ENCODE data around the gene HINT3.
"Not testable (repeated sequence)": the region's sequence is repeated elsewhere in the genome, so short reads cannot be mapped to it uniquely, and the experiment has no call there.

Gene HINT3

DNA sequence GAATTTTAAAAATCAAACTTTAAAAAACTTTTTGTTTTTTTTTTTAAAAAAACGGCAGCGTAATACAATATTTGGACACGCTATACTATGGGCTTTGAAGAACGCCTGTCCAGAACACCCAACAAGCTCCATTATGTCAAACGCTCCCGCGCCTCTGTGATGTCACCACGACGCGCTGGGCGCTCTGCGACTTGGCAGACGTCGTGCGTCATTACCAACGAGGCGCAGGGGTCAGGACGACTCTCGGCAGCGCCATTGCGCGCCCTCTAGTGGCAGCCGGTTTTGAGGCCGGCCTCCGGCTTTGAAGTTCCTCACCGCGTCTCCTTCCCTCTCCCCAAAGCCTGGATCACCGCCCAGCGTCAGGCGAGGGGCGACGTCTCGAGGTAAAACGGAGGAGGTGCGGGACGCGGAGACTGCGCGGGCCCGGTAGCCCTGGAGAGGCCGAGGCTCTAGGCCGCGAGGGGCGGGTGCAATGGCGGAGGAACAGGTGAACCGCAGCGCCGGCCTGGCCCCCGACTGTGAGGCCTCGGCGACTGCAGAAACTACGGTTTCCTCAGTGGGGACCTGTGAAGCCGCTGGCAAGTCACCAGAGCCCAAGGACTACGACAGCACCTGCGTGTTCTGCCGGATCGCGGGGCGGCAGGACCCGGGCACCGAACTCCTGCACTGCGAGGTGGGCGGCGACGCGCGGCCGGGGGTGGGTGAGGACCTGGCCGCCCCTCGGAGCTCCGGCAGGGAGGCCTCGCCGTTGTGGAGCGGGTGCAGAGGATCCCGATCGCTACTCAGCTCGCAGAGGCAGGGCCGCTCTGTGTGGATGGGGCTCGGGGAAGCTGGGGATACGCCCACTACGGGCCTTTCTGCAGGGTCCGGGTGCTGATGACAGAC is at the start of gene HINT3:
TSS of gene HINT3 (plus strand) at position 265 of the 885 bp plus-strand sequence. CDS start at position 473, 208 bp downstream.
- DNase-seq (ENCODE audit: low spot score): peak; percentile 92

DNA sequence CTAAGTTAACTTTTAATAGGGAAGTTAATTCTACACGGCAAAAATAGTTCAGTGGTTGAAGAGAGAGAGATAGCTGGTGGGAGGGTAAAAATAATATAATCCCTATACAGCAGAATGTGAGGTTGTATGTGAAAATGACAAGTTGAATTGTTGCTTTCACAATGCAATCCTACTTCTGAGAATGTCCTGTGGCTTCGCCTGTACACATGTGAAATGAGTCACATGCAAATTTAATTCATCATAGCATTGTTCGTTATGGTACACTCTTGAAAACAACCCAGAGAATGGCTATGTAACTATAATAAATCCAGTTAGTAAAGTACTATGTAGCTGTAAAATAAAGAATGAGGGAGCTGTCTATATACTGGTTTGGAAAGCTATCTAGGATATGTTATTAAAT is 46.0 kb upstream of the HINT3 start:
- DNase-seq (ENCODE audit: low spot score): no peak

DNA sequence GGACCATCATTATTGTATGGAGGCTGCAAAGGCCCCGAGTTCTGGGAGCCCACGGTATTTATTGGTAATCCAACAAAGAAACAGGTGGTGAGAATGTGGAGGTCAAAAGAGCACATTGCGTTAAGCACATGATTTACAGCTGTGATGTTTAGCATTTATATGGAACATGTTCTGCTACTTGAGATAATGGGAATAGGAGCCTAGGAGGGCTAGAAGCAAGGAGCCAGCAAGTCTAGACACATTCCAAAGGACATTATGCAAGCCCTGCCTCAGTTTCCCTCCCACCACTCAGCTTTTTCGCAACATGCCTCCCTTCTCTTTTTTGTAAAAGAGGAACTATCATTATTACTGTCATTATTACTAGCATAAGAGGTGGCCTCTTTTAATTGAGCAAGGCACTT is 45.5 kb upstream of the HINT3 start:
- not testable (repeated sequence) for DNase-seq (ENCODE audit: low spot score)

DNA sequence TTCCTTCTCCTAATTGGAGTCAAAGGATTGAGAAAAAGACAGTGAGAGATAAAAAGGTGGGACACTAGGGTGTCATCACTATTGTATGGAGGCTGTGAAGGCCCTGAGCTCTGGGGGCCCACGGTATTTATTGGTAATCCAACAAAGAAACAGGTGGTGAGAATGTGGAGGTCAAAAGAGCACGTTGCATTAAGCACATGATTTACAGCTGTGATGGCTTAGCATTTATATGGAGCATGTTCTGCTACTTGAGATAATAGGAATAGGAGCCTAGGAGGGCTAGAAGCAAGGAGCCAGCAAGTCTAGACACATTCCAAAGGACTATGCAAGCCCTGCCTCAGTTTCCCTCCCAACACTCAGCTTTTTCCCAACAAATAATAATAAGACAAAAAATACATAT is 44.1 kb upstream of the HINT3 start:
- not testable (repeated sequence) for DNase-seq (ENCODE audit: low spot score)

DNA sequence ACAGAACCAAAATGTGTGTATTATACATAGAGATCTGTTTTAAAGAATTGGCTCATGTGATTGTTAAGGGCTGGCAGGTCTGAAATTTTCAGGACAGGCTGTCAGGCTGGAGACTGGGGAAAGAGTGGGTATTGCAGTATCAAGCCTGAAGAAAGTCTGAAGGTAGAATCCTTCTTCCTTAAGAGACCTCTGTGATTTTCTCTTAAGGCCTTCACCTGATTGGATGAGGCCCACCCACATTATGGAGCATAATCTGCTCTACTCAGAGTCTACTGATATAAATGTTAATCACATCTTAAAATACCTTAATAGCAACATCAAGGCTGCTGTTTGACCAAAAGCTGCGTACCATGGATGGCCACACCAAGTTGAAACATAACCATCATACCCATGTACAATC is 43.4 kb upstream of the HINT3 start:
- no peak for DNase-seq (ENCODE audit: low spot score)

DNA sequence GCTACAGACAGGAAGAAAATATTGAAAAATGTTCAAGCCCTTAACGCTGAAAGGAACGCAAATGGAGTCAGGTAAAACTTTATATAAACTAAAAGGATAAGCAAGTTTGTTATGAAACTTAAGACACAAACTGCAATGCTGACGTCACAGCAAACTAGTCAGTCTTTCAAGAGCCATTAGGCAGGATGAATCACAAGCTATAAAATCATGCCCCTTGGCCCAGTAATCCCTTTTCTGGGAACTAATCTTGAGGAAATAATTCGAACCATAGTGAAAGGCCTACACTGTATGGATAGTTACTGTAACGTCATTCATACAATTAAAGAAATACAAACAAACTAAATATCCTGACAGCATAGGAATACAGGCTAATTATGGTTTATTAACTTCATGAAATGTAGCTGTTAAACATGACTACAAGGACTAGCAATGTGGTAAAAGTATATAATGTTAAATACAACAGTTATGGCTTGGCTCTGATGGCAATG is 42.7 kb upstream of the HINT3 start:
- DNase-seq (ENCODE audit: low spot score): peak; percentile 19

DNA sequence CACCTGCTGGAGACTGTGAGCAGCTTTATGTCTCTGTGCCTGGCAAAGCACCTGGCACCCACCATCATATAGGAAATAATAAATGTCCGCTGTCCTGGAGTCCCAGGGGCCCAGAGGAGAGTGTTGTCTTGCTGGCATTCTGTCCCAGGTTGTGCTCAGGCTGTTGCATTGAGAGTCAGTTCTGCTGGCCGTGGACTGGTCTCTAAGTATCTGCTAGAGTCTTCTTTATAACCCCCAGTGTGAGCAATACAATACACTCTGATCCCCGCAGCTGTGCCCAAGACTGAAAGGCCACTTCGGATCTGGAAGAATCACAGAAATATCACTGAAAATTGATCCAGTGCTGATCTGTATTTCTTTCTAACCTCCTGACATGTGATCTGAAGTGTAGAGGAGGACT is 38.3 kb upstream of the HINT3 start:
- DNase-seq (ENCODE audit: low spot score): no peak

DNA sequence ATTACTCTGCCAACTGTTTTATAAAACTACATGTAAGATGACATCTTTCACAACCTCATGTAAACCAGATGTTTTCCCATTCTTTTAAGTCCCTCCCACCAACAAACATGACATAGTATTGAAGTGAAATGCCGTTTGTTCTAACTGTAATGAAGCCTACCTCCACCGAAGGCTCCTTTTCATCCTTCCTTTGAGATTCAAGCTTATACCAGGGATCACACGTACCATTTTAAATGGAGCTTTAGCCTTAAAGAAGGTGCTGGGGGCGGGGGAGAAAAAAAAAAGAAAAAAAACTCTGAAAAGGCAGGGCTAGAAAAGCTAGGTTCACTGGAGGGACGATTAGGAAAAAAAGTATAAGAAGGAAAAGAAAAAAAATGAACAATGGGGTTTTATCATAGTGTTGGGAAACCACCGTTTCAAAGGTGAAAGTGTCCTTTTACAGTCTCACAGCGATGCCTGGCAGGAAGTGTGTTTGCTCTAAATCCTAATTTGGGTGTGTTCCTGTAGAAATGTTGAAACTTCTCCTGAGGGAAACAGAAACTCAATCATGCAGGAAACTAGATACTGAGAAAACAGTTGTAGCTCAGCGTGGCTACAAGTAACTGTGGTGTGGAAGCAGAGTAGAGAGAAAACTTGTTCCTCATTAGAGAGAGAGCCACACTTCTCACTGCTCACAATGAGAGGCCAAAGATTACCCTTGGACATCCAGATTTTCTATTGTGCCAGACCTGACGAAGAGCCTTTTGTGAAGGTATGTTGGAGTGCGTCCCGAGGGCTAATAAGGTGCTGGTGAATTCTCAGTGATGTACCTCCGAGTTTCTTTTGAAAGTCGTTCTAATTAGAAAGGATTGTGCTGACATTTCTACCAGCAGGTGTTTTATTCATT is 37.6 kb upstream of the HINT3 start:
- peak; percentile 16 for DNase-seq (ENCODE audit: low spot score)

DNA sequence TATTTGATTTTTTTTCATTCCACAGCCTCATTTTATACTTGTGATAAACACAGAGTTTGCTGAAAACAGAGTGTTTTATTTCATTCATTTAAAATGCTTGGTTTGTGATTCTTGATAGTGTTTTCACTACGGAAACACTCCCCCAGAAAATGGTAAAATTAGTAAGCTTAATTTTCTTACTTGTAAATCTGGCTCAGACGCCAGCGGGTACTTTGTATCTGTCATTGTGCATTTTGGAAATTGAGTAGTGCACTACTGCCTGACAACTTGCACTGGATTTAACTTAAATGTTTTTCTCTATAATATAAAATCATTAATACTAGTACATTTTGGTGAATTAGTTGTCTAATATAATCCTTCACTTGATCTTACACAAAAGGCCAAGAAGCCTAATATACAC is 37.0 kb upstream of the HINT3 start:
- no peak for DNase-seq (ENCODE audit: low spot score)

DNA sequence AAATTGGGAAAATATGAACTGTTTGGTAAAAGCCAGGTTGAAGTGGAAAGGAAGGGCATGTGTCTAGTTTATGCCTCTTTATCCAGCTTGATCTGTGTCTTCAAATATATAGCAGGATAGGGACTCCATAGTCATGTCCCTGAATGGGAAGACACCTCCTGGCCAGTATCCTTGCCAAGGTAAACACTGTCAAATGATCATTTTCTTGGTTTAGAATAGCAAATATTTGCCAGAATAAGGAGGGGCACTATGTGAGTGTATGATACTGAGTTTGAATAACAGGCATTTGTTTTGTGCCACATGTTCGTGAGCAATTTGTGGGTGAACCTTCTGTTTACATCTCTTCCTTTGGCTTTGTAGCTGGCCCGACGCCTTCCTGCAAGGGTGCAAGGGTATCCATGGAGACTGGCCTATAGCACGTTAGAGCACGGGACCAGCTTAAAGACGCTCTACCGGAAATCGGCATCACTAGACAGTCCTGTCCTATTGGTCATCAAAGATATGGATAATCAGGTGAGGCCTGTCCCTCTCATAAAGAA is 34.2 kb upstream of the HINT3 start:
- no peak for DNase-seq (ENCODE audit: low spot score)

DNA sequence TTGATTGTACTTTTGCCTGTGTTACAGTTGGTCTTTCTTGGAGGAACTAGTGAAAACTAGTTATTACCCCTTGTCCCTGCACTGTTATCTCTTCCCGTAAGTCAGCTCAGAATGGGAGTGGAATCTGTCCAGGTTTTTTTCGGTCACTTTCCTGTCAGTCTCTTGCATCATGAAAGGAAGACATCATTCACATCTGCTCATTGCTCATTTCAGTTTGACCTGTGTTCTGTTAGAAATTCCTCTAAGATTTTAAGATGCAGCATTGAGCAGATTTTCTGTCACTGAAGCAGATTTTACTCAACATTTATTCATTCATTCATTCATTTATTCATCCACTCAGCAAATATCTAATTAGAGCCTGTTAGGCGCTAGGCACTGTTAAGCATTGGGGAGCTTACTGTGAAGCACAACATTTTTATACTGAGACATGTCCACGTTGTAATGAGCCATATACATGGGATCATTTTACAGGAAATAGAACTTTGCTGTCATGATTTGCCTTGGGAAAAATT is 33.1 kb upstream of the HINT3 start:
- DNase-seq (ENCODE audit: low spot score): no peak

DNA sequence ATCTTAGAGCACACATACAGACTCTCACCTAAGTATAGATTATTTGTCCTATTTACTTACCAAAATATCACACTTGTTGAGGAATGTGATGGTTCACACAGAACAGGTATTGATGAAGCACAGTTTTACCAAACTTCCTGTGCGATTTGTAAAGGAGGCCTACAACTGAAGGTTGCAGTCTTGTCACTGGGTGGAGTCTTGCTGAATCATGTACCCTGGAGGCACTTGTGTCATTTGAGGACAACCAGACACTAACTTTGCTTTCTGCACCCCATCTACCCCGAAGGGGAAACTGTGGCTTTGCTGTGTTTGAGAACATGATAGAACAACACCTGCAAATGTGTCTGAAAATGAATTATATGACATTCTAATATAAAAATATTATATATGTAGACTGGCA is 32.4 kb upstream of the HINT3 start:
- no peak for DNase-seq (ENCODE audit: low spot score)

DNA sequence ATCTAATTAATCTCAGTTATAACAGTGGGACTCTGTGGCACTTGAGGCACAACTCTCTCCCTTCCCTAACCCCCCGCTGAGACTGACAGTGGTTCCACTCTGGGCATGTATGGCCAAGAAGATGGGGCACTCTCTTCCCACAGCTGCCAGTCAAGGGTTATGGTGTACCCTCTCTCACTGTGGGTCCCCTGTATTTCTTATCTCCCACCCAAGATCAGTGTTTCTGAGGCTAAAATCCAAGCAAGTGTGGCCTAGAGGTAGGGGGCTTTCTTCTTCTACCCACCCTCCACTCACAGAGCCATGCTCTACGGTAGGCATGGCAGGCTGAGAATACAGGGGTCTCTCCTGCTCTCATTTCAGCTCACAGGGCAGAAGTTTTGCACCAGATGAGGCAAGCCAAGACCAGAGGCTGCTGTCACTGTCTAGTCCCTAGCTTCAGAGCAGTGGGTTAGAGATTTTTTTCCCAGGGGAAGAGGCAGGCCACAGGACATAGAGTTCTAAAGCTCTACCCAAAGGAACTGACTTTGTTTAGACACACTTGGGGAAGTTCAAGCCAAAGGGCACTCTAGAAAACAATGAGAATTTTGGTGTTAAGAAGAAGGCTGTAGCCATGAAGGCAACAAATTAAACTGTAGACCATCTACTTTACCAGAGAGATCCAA is 31.7 kb upstream of the HINT3 start:
- no peak for DNase-seq (ENCODE audit: low spot score)

DNA sequence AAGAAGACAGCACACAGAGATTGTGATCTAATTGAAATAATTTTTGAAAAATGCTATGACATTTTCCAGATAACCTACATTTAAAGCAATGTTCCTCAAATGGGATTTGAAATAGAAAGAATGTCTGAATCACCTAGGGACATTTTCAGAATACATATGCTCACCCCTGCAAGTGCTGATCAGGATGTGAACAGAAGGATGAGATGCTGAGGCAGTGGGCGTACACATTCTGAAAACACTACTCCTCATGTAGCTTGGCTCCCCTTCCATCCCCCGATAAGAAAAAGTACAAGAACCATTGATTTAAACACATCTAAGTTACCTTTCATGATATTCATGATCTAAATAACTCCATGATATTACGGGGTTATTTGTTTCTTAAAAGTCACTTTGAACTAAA is 29.9 kb upstream of the HINT3 start:
- no peak for DNase-seq (ENCODE audit: low spot score)

DNA sequence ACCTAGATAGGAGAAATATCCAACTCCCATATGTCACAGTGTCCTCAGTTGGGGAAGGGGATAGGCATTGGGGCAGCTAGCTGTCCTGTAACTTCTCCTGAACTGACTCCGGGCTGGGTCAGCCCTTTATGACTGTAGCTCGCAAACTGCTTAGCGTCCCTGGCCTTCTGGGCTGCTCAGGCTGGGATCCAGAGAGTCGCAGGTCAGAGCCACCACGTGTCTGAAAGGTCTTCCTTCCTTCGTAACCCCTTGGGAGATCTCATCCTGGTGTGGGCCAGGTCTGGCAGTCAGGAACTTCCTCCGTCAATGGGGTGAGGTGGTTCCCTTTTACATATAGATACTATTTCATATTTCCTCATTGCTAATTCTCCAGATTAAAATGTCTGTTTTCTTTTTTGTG is 28.8 kb upstream of the HINT3 start:
- no peak for DNase-seq (ENCODE audit: low spot score)

DNA sequence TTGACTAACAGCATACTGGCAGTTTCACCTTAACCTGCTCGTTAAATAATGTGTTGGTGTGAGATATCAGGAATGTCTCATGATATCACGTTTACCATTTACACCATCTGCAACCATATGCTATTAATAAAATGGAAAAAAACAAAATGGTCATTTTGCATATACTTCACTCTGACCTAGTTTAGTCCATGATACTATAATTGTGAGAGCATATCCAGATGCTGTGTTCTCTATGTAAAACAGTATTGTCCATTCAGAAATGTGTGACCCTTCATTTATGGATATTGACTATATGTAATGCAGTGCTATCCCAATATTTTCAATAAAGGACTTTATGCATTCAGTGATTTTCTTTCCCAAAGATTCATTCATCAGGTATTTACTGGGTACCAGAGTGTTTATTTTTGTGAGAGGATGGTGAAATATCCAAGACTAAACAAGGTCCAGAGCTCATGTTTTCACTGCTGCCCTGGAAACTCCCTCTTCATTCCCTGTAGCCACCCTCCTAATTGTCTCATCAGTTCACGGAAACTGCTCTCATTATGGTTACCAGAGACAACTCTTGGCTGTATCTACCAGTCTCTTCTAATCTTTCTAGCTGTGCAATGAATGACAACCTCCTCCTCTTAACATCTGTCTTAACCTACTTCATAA is 25.7 kb upstream of the HINT3 start:
- no peak for DNase-seq (ENCODE audit: low spot score)

DNA sequence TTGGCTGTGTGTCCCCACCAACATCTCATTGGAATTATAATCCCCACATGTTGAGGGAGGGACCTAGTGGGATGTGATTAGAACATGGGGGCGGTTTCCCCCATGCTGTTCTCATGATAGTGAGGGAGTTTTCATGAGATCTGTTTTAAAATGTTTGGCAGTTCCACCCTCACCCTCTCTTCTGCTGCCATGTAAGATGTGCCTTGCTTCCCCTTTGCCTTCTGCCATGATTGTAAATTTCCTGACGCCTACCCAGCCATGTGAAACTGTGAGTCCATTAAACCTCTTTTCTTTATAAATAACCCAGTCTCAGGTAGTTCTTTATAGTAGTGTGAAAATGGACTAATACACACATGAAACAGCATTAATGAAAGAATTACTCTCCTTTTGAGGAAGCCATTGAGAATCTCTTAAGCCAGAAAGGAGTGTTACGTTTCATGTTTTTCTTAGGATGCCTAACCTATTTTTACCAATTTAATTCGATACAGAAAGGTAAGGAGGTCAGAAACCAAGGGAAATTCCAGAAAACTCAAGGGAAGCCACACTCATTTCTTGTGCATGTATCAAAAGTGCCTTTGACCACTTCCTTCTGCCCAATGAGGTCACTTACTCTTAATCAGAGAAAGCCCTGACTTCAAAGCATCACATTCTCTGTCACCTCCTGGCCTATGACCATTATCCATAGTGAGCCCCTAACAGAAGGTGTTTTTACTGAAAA is 24.7 kb upstream of the HINT3 start:
- no peak for DNase-seq (ENCODE audit: low spot score)

DNA sequence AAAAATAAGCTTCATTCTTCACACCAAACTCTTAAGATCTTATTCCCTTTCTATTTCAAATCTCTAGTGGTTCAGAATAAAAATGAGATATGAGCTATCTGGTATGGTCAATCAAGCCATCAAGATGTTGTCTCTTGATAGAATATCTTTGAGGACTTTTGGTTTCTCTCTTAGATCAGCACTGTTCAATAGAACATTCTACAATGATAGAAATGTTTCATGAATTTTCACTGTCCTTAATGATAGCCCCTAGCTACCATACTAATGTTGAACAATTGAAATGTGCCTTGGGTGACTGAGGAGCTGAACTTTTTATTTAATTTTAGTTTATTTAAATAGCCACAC is 24.1 kb upstream of the HINT3 start:
- DNase-seq (ENCODE audit: low spot score): no peak

DNA sequence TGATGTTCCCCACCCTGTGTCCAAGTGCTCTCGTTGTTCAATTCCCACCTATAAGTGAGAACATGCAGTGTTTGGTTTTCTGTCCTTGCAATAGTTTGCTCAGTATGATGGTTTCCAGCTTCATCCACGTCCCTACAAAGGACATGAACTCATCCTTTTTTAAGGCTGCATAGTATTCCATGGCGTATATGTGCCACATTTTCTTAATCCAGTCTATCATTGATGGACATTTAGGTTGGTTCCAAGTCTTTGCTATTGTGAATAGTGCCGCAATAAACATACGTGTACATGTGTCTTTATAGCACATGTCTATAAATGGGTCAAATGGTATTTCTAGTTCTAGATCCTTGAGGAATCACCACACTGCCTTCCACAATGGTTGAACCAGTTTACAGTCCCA is 21.1 kb upstream of the HINT3 start:
- not testable (repeated sequence) for DNase-seq (ENCODE audit: low spot score)

DNA sequence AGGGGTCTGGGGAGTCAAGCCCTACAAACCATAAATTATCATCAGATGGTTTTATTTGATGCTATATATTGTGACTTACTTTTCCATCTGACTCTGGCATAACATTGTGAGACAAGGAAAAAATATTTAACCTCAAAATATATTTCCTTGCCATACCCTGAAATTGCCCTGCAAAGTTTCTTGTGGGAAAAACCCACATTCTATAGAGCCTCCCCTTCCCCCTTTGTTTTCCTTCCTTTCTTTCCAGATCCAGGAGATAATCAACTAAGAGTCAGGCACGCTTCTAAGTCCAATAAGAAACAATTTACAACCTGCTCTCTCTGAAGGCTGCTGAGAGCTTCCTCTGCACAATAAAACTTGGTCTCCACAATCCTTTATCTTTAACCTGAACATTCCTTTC is 17.5 kb upstream of the HINT3 start:
- no peak for DNase-seq (ENCODE audit: low spot score)

DNA sequence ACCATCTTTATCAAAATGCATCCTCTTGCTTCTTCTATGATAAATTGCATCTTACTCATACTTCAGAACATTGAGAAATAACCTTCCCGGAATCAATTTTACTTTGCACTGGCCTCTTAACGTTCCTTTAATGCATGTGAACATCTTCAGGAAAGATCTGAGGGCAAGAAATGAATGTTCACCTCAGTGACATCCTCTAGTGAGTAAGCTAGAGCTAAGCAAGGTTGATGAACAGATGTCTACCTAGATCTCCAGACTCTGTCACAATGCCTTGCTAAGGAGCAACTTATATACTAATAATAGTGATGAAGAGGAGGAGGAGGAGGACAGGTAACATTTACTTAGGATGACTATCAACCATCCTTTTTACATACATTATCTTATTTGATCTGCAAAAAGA is 16.8 kb upstream of the HINT3 start:
- no peak for DNase-seq (ENCODE audit: low spot score)
